Keratinocyte (primary cell): ENCODE data around the gene METRNL. TPM values are rescaled to one million over a fixed set of nuclear protein-coding genes. Genes with fewer than 3 reads are reported as not detected.
A peak's percentile ranks its signal among the peaks of the same experiment; 100 is the strongest.

Experiments used
- DNase-seq: peaks from one replicate; pipeline ENCODE4 v3.0.0-alpha.2; 2011; ENCODE audit warnings: low read depth, missing footprints, low spot score
- FAIRE-seq: peaks from 2 replicates; lab custom pipeline; 2011; peaks lifted over from hg19 to GRCh38; lab: Jason Lieb, UNC
- H2AFZ ChIP-seq: 2 replicates; pipeline ENCODE4 v1.6.0; 2012; ENCODE audit warnings: low read length, control low read depth, inconsistent platforms; ENCODE audit not compliant: control insufficient read depth
- H3K27ac ChIP-seq: 2 replicates; pipeline ENCODE4 v1.5.1; 2011; ENCODE audit warnings: low read length; ENCODE audit not compliant: control insufficient read depth, insufficient read depth
- H3K27me3 ChIP-seq: 3 replicates; pipeline ENCODE4 v1.6.0; 2011; ENCODE audit warnings: low read length; ENCODE audit not compliant: control insufficient read depth, insufficient read depth; ENCODE audit errors: extremely low read depth
- H3K36me3 ChIP-seq, 2 experiments: 2 replicates in 1 of 2; 3 replicates in 1 of 2; pipeline ENCODE4 v1.5.1; 2011; ENCODE audit warnings: low read length in 2 of 2, mild to moderate bottlenecking in 1 of 2; ENCODE audit not compliant: control insufficient read depth in 2 of 2, insufficient read depth in 2 of 2; ENCODE audit errors: extremely low read depth in 1 of 2
- H3K4me1 ChIP-seq: 3 replicates; pipeline ENCODE4 v1.5.1; 2011; ENCODE audit warnings: low read length; ENCODE audit not compliant: control insufficient read depth, insufficient read depth; ENCODE audit errors: extremely low read depth
- H3K4me2 ChIP-seq: 3 replicates; pipeline ENCODE4 v1.6.0; 2011; ENCODE audit warnings: low read depth, low read length; ENCODE audit not compliant: control insufficient read depth, insufficient read depth; ENCODE audit errors: extremely low read depth
- H3K4me3 ChIP-seq, 3 experiments: fragments of 200-600 bp in 1 of 3; sonication (generic) in 1 of 3; 2 replicates in 2 of 3; 3 replicates in 1 of 3; pipeline ENCODE4 v1.5.1; 2011 to 2016; ENCODE audit warnings: low read length in 3 of 3, mild to moderate bottlenecking in 3 of 3, control low read depth in 2 of 3, inconsistent platforms in 1 of 3, low read depth in 1 of 3, mixed read lengths in 1 of 3, mixed run types in 1 of 3, moderate library complexity in 1 of 3; ENCODE audit not compliant: control insufficient read depth in 2 of 3, insufficient read depth in 2 of 3; ENCODE audit errors: extremely low read depth in 1 of 3
- H3K79me2 ChIP-seq: 2 replicates; pipeline ENCODE4 v1.6.0; 2012; ENCODE audit warnings: low read length; ENCODE audit not compliant: control insufficient read depth, insufficient read depth
- H3K9ac ChIP-seq: 3 replicates; pipeline ENCODE4 v1.6.0; 2011; ENCODE audit warnings: low read length; ENCODE audit not compliant: control insufficient read depth, insufficient read depth; ENCODE audit errors: extremely low read depth
- H3K9me1 ChIP-seq: 3 replicates; pipeline ENCODE4 v1.6.0; 2011; ENCODE audit warnings: low read length; ENCODE audit not compliant: control insufficient read depth, insufficient read depth; ENCODE audit errors: extremely low read depth
- H3K9me3 ChIP-seq: 2 replicates; pipeline ENCODE4 v1.5.1; 2012; ENCODE audit warnings: low read depth, low read length; ENCODE audit not compliant: control insufficient read depth
- H4K20me1 ChIP-seq: 3 replicates; pipeline ENCODE4 v1.6.0; 2011; ENCODE audit warnings: low read length; ENCODE audit not compliant: control insufficient read depth, insufficient read depth; ENCODE audit errors: extremely low read depth
- EZH2 ChIP-seq: IDR thresholded peaks from one replicate; pipeline ENCODE4 v1.6.1; 2012; ENCODE audit warnings: inconsistent platforms, mild to moderate bottlenecking, low read length, moderate library complexity
- dilution Hi-C: fragments of 300-500 bp; cut with MboI; formaldehyde crosslinking; loops from one replicate; pipeline ENCODE4 v1.7.0; 2020; ENCODE audit warnings: low sequenced_read_pairs; ENCODE audit not compliant: extremely low pct_ligation_motif_present
- polyA plus RNA-seq, 5 experiments: library from polyadenylated mRNA; depleted of rRNA in 3 of 5; stranded (reverse) in 3 of 5; stranded (forward) in 1 of 5; unstranded in 1 of 5; fragments of >200 nt; gene quantifications; 1 replicate in 1 of 5; 2 replicates in 3 of 5; 3 replicates in 1 of 5; pipeline versions ENCODE4 v1.2.1 to v1.2.3, GENCODE V29; 2011 to 2012; ENCODE audit warnings: missing spikeins in 2 of 5, low read depth in 1 of 5, low replicate concordance in 1 of 5
- TF ChIP-seq, protein P1 (sequence below), 3 experiments: IDR thresholded peaks in 1 of 3; conservative IDR thresholded peaks in 1 of 3; optimal IDR thresholded peaks in 1 of 3; 2 replicates in 2 of 3; 3 replicates in 1 of 3; pipeline versions ENCODE3 to v1.5.1; 2011; ENCODE audit warnings: low read length in 3 of 3, mild to moderate bottlenecking in 3 of 3, moderate library complexity in 2 of 3, control low read depth in 1 of 3, inconsistent platforms in 1 of 3; ENCODE audit not compliant: insufficient read depth in 2 of 3; ENCODE audit errors: extremely low read depth in 1 of 3

Gene METRNL
- polyA plus RNA-seq, 1 donor (not counting 4 experiments of a cell fraction or from before 2014, with no cell fraction given) = 3.1 TPM

- Histone ChIP-seq H2AFZ (no peak overlapping the region), H3K27me3 (peaks cover 28% of the 10 kb centered on the region), H3K79me2 (no peaks in the 10 kb centered on the region), H3K4me2 (no peak overlapping the region), H4K20me1 (peaks cover 7% of the 10 kb centered on the region), H3K9ac (no peak overlapping the region), H3K27ac (no peak overlapping the region), H3K9me3 (no peaks in the 10 kb centered on the region), H3K36me3 (no peaks in the 10 kb centered on the region), H3K9me1 (no peaks in the 10 kb centered on the region), H3K4me3 (no peak overlapping the region), H3K4me1 (peaks cover 15% of the 10 kb centered on the region)
- DNase-seq = no peak
- FAIRE-seq = no peak
- dilution Hi-C loops = no loop called here
- TF ChIP-seq, protein P1, sequence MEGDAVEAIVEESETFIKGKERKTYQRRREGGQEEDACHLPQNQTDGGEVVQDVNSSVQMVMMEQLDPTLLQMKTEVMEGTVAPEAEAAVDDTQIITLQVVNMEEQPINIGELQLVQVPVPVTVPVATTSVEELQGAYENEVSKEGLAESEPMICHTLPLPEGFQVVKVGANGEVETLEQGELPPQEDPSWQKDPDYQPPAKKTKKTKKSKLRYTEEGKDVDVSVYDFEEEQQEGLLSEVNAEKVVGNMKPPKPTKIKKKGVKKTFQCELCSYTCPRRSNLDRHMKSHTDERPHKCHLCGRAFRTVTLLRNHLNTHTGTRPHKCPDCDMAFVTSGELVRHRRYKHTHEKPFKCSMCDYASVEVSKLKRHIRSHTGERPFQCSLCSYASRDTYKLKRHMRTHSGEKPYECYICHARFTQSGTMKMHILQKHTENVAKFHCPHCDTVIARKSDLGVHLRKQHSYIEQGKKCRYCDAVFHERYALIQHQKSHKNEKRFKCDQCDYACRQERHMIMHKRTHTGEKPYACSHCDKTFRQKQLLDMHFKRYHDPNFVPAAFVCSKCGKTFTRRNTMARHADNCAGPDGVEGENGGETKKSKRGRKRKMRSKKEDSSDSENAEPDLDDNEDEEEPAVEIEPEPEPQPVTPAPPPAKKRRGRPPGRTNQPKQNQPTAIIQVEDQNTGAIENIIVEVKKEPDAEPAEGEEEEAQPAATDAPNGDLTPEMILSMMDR (optimal IDR thresholded peaks at IDR 0.05 in 1 of 3, IDR thresholded peaks at IDR 0.05 in 1 of 3, conservative IDR thresholded peaks at IDR 0.05 in 1 of 3; ENCODE audit: extremely low read depth in 1 of 3, insufficient read depth in 2 of 3, low read length in 3 of 3) = no peak
- TF ChIP-seq EZH2 = no peak
Observed at GRCh38 chr17:83088909-83089308, 9.5 kb downstream of the METRNL start.

DNA sequence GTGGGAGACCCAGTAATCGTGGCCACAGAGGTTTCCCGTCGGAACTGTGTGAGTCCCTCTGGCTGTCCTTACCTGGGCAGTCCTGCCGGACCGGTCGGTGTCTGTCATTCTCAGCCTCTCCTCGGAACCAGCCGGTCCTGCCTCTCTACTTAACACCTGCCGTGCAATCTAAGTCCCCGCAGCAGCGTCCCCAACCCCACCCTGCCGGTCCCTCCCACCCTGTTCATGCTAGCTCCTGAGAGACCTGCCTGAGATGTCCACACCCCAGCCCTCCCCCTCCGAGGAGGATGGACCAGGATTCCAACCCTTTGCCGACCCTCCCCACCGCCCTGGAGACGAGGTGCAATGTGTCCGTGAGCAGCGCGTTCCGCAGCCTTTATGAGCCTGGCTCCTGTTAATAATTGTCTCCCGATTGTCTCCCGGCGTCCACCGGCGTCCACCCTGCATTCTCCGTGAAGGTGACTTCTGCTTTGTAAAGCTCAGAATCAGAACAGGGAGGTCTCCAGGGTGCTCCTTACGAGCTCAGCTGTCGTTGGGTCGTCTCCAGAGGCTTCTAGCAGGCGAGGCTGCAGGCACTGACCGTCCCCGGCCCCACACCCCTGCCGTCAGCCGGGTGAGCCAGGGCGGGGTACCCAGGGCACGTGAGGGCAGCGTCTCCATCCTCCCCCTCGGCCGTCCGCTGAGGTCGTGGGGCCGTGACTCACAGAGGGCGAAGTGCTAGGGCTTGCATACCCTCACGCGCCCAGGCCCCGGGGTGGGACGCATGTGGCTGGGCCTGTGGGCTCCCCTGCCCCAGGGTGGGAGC is 10.1 kb downstream of the METRNL start:
- peak; percentile 78 for TF ChIP-seq EZH2
- TF ChIP-seq, protein P1 (optimal IDR thresholded peaks at IDR 0.05 in 1 of 3, IDR thresholded peaks at IDR 0.05 in 1 of 3, conservative IDR thresholded peaks at IDR 0.05 in 1 of 3; ENCODE audit: extremely low read depth in 1 of 3, insufficient read depth in 2 of 3, low read length in 3 of 3) = no peak
- dilution Hi-C loops = no loop called here
- Histone ChIP-seq H3K4me3 (no peak overlapping the region), H3K9me1 (no peaks in the 10 kb centered on the region), H3K27ac (no peak overlapping the region), H3K4me1 (peaks cover 13% of the 10 kb centered on the region), H3K79me2 (no peaks in the 10 kb centered on the region), H3K27me3 (peaks cover 28% of the 10 kb centered on the region), H2AFZ (no peak overlapping the region), H3K4me2 (peak overlapping the region; percentile 3), H4K20me1 (peaks cover under 1% of the 10 kb centered on the region), H3K9me3 (no peaks in the 10 kb centered on the region), H3K9ac (no peak overlapping the region), H3K36me3 (no peaks in the 10 kb centered on the region)
- FAIRE-seq (no peak), DNase-seq (no peak)
